ENCODE results near the gene CALHM6.

The CALHM6 gene

DNA sequence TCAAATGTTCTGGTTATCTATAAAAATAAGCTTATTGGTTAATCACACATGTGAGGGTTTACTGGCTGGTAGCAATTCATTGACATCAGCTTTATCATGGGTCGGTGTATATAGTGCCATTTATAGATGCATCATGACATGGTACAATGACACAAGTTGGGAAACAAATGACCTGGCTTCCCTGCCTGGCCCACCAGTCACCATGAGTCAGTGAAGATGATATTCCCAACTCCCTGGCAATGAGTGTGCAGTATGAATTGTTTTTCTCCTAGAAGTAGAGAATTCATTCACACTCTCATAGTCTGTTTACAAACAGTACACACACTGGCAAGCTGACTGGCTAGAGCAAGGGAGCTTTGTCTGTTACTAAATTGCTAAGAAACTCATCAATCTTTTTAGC is 37.2 kb upstream of the CALHM6 start:
- TF ChIP-seq CTCF (conservative IDR thresholded peaks at IDR 0.05; ENCODE audit: low read depth, low read length), result no peak
- no peak for DNase-seq (ENCODE audit: low read depth)

GRCh38 chr6:116426551-116426950 is 34.6 kb upstream of the CALHM6 start:
- H3K4me3 ChIP-seq (ENCODE audit: low read depth, low read length), result no peak overlapping the region
- no peak for DNase-seq (ENCODE audit: low read depth)
- no peak for TF ChIP-seq CTCF (conservative IDR thresholded peaks at IDR 0.05; ENCODE audit: low read depth, low read length)

More for the DNA sequence above, 37.2 kb upstream of the CALHM6 start:
- H3K4me3 ChIP-seq (ENCODE audit: low read depth, low read length), result no peak overlapping the region

GRCh38 chr6:116429111-116429510 is 32.1 kb upstream of the CALHM6 start:
- H3K4me3 ChIP-seq (ENCODE audit: low read depth, low read length), result no peak overlapping the region
- DNase-seq (ENCODE audit: low read depth), result no peak
- no peak for TF ChIP-seq CTCF (conservative IDR thresholded peaks at IDR 0.05; ENCODE audit: low read depth, low read length)

- TF ChIP-seq CTCF (conservative IDR thresholded peaks at IDR 0.05; ENCODE audit: low read depth, low read length), result no peak
- H3K4me3 ChIP-seq (ENCODE audit: low read depth, low read length), result no peak overlapping the region
- DNase-seq (ENCODE audit: low read depth), result no peak
Observed at GRCh38 chr6:116430860-116431259, 30.3 kb upstream of the CALHM6 start.

GRCh38 chr6:116431964-116432595 is 29.1 kb upstream of the CALHM6 start:
- DNase-seq (ENCODE audit: low read depth), result no peak
- TF ChIP-seq CTCF (conservative IDR thresholded peaks at IDR 0.05; ENCODE audit: low read depth, low read length), result no peak
- H3K4me3 ChIP-seq (ENCODE audit: low read depth, low read length), result no peak overlapping the region

GRCh38 chr6:116433206-116433712 is 27.9 kb upstream of the CALHM6 start:
- no peak overlapping the region for H3K4me3 ChIP-seq (ENCODE audit: low read depth, low read length)
- no peak for TF ChIP-seq CTCF (conservative IDR thresholded peaks at IDR 0.05; ENCODE audit: low read depth, low read length)
- no peak for DNase-seq (ENCODE audit: low read depth)

GRCh38 chr6:116434056-116434725 is 27.0 kb upstream of the CALHM6 start:
- no peak for DNase-seq (ENCODE audit: low read depth)
- TF ChIP-seq CTCF (conservative IDR thresholded peaks at IDR 0.05; ENCODE audit: low read depth, low read length), result no peak
- H3K4me3 ChIP-seq (ENCODE audit: low read depth, low read length), result no peak overlapping the region

Data from choroid plexus epithelial cell (primary cell).